HL-60 (cell line): ENCODE measurements around the gene PON3.

ENCODE experiments used
- DNase-seq, 2 experiments: peaks; one replicate each; pipeline ENCODE4 v3.0.0-alpha.2; 2010 to 2020; ENCODE audit warnings: low read depth in 1 of 2, low spot score in 1 of 2
- H3K27ac ChIP-seq: fragments of 250-450 bp; sonication (Bioruptor Pico); replicated peaks from 2 replicates; pipeline ENCODE4 v1.5.1; 2020; ENCODE audit warnings: mild to moderate bottlenecking, moderate library complexity
- H3K27me3 ChIP-seq: fragments of 250-450 bp; sonication (Bioruptor Pico); 2 replicates; pipeline ENCODE4 v1.5.1; 2021; ENCODE audit warnings: mild to moderate bottlenecking, moderate library complexity; ENCODE audit not compliant: insufficient read depth, poor library complexity, severe bottlenecking
- H3K4me3 ChIP-seq: replicated peaks from 2 replicates; pipeline ENCODE4 v1.5.1; 2011; ENCODE audit warnings: mild to moderate bottlenecking, control low read depth, low read length; ENCODE audit not compliant: insufficient read depth
- CTCF ChIP-seq: IDR thresholded peaks from one replicate; pipeline ENCODE4 v1.5.1; 2011; ENCODE audit warnings: low read length, control low read depth, inconsistent platforms; ENCODE audit not compliant: insufficient read depth
- GABPA ChIP-seq: IDR thresholded peaks from 2 replicates; pipeline ENCODE4 v1.6.1; 2012; ENCODE audit warnings: low read depth
- POLR2AphosphoS5 ChIP-seq: IDR thresholded peaks from 2 replicates; pipeline ENCODE4 v1.6.1; 2012; ENCODE audit warnings: low read depth
- REST ChIP-seq: IDR thresholded peaks from 2 replicates; pipeline ENCODE4 v1.6.1; 2012; ENCODE audit warnings: low read depth; ENCODE audit not compliant: insufficient replicate concordance
- SPI1 ChIP-seq: IDR thresholded peaks from 2 replicates; pipeline ENCODE4 v1.6.1; 2012; ENCODE audit warnings: low read depth, mild to moderate bottlenecking, borderline replicate concordance

Gene PON3

GRCh38 chr7:95340491-95340890, 55.7 kb downstream of the PON3 start:
- no peak for DNase-seq
- H3K27ac ChIP-seq, result no peak overlapping the region
- H3K27me3 ChIP-seq, result no peaks in the 10 kb centered on the region
- TF ChIP-seq REST, result no peak
- TF ChIP-seq CTCF, result no peak
- TF ChIP-seq GABPA, result no peak
- no peak for TF ChIP-seq POLR2AphosphoS5
- no peak for TF ChIP-seq SPI1
- H3K4me3 ChIP-seq, result no peak overlapping the region

GRCh38 chr7:95338832-95339231, 57.3 kb downstream of the PON3 start:
- no peaks in the 10 kb centered on the region for H3K27me3 ChIP-seq
- TF ChIP-seq POLR2AphosphoS5, result no peak
- no peak overlapping the region for H3K27ac ChIP-seq
- H3K4me3 ChIP-seq, result no peak overlapping the region
- no peak for DNase-seq

GRCh38 chr7:95335093-95335492, 61.1 kb downstream of the PON3 start:
- no peak for DNase-seq
- no peak overlapping the region for H3K4me3 ChIP-seq
- no peaks in the 10 kb centered on the region for H3K27me3 ChIP-seq
- TF ChIP-seq REST, result no peak
- TF ChIP-seq CTCF, result no peak
- TF ChIP-seq POLR2AphosphoS5, result no peak
- no peak for TF ChIP-seq SPI1
- no peak for TF ChIP-seq GABPA
- no peak overlapping the region for H3K27ac ChIP-seq

GRCh38 chr7:95334447-95334846, 61.7 kb downstream of the PON3 start:
- TF ChIP-seq GABPA (no peak), SPI1 (no peak)
- H3K27me3 ChIP-seq, result no peaks in the 10 kb centered on the region
- H3K27ac ChIP-seq, result no peak overlapping the region
- no peak overlapping the region for H3K4me3 ChIP-seq
- DNase-seq, result no peak

GRCh38 chr7:95330961-95331337, 65.2 kb downstream of the PON3 start:
- no peak for DNase-seq
- no peaks in the 10 kb centered on the region for H3K27me3 ChIP-seq
- no peak overlapping the region for H3K4me3 ChIP-seq
- no peak overlapping the region for H3K27ac ChIP-seq
- no peak for TF ChIP-seq CTCF
- no peak for TF ChIP-seq SPI1
- TF ChIP-seq POLR2AphosphoS5, result no peak
- TF ChIP-seq GABPA, result no peak
- TF ChIP-seq REST, result no peak
